GM23338 (cell line): Measurements from ENCODE around the gene TXNL1. TPM values are rescaled to one million over a fixed set of nuclear protein-coding genes. Genes with fewer than 3 reads are reported as not detected.

Experiments
- ATAC-seq: fragments of 200-7000 bp; cut with Tn5 transposase; 3 replicates; pipeline ENCODE4 v1.9.1; 2020
- DNase-seq: peaks from one replicate; pipeline ENCODE4 v3.0.0-alpha.2; 2015; ENCODE audit warnings: low spot score
- H2AFZ ChIP-seq: fragments of 200-600 bp; sonication (generic); 2 replicates; pipeline ENCODE4 v1.8.0; 2016; ENCODE audit warnings: antibody characterized with exemption, mild to moderate bottlenecking, moderate library complexity
- H3F3A ChIP-seq: fragments of 200-600 bp; sonication (generic); replicated peaks from 2 replicates; pipeline ENCODE4 v1.8.0; 2017; ENCODE audit warnings: antibody characterized with exemption, mixed run types, low read depth
- H3K27ac ChIP-seq: fragments of 200-600 bp; sonication (generic); 2 replicates; pipeline ENCODE4 v1.6.1; 2016; ENCODE audit warnings: low read depth
- H3K27me3 ChIP-seq: fragments of 200-600 bp; sonication (generic); 2 replicates; pipeline ENCODE4 v1.8.0; 2016; ENCODE audit warnings: mild to moderate bottlenecking, mixed run types, moderate library complexity; ENCODE audit not compliant: insufficient read depth
- H3K36me3 ChIP-seq: fragments of 200-600 bp; sonication (generic); 2 replicates; pipeline ENCODE4 v1.8.0; 2016; ENCODE audit warnings: mild to moderate bottlenecking; ENCODE audit not compliant: insufficient read depth
- H3K4me1 ChIP-seq: fragments of 200-600 bp; sonication (generic); 2 replicates; pipeline ENCODE4 v1.8.0; 2016; ENCODE audit warnings: mild to moderate bottlenecking, moderate library complexity; ENCODE audit not compliant: insufficient read depth
- H3K4me2 ChIP-seq: fragments of 200-600 bp; sonication (generic); 2 replicates; pipeline ENCODE4 v1.7.1; 2017; ENCODE audit warnings: mixed run types
- H3K4me3 ChIP-seq: fragments of 200-600 bp; sonication (generic); 2 replicates; pipeline ENCODE4 v1.6.1; 2016; ENCODE audit warnings: mixed run types
- H3K79me2 ChIP-seq: fragments of 200-600 bp; sonication (generic); replicated peaks from 2 replicates; pipeline ENCODE4 v1.8.0; 2017; ENCODE audit warnings: mild to moderate bottlenecking; ENCODE audit not compliant: insufficient read depth
- H3K9me2 ChIP-seq: fragments of 200-600 bp; sonication (generic); 2 replicates; pipeline ENCODE4 v1.8.0; 2017; ENCODE audit not compliant: insufficient read depth
- H4K20me1 ChIP-seq: fragments of 200-600 bp; sonication (generic); replicated peaks from 2 replicates; pipeline ENCODE4 v1.8.0; 2017; ENCODE audit warnings: mild to moderate bottlenecking; ENCODE audit not compliant: insufficient read depth
- H3K27ac Mint-ChIP-seq: 2 replicates; pipeline ENCODE4 v1.8.0; 2020; ENCODE audit warnings: inconsistent platforms, mild to moderate bottlenecking, moderate library complexity, mixed read lengths
- H3K27me3 Mint-ChIP-seq: 3 replicates; pipeline ENCODE4 v1.8.0; 2022; ENCODE audit warnings: low read depth, mild to moderate bottlenecking, moderate library complexity, mixed read lengths, inconsistent platforms; ENCODE audit not compliant: insufficient read depth, poor library complexity
- H3K36me3 Mint-ChIP-seq: 3 replicates; pipeline ENCODE4 v1.8.0; 2021; ENCODE audit warnings: low read depth, mild to moderate bottlenecking, inconsistent platforms, moderate library complexity, mixed read lengths
- H3K4me1 Mint-ChIP-seq: 3 replicates; pipeline ENCODE4 v1.8.0; 2020; ENCODE audit warnings: mild to moderate bottlenecking, inconsistent platforms, mixed read lengths
- H3K4me3 Mint-ChIP-seq: 3 replicates; pipeline ENCODE4 v1.8.0; 2021; ENCODE audit warnings: moderate library complexity, mild to moderate bottlenecking, inconsistent platforms, mixed read lengths
- H3K9me3 Mint-ChIP-seq: 3 replicates; pipeline ENCODE4 v1.8.0; 2020; ENCODE audit warnings: moderate library complexity, mild to moderate bottlenecking, inconsistent platforms, mixed read lengths
- CREB1 ChIP-seq: fragments of 250-450 bp; sonication (Bioruptor Pico); IDR thresholded peaks from 2 replicates; pipeline ENCODE4 v1.5.0; 2020; ENCODE audit warnings: low read depth, mild to moderate bottlenecking, moderate library complexity
- EZH2phosphoT487 ChIP-seq: fragments of 200-600 bp; sonication (generic); IDR thresholded peaks from one replicate; pipeline ENCODE4 v1.8.1; 2018; ENCODE audit warnings: antibody characterized with exemption; ENCODE audit not compliant: unreplicated experiment
- JUNB ChIP-seq: IDR thresholded peaks from one replicate; pipeline ENCODE4 v1.6.1; 2016; ENCODE audit warnings: antibody characterized with exemption; ENCODE audit not compliant: unreplicated experiment
- NANOG ChIP-seq: IDR thresholded peaks from 2 replicates; pipeline ENCODE4 v1.6.1; 2016; ENCODE audit warnings: antibody characterized with exemption, borderline replicate concordance
- POLR2AphosphoS5 ChIP-seq: IDR thresholded peaks from 2 replicates; pipeline ENCODE4 v1.6.1; 2016; ENCODE audit warnings: antibody characterized with exemption, low read depth
- STAT1 ChIP-seq: IDR thresholded peaks from one replicate; pipeline ENCODE4 v1.6.1; 2016; ENCODE audit warnings: antibody characterized with exemption; ENCODE audit not compliant: unreplicated experiment
- ZNF114 ChIP-seq: fragments of 250-450 bp; sonication (Bioruptor Pico); IDR thresholded peaks from 2 replicates; pipeline ENCODE4 v1.5.0; 2020; ENCODE audit warnings: mild to moderate bottlenecking, moderate library complexity
- polyA plus RNA-seq: library from polyadenylated mRNA; unstranded; fragments of >200 nt; fragmentation: Nextera tagmentation; extraction: Ambion mirVana; gene quantifications from 2 replicates; pipeline ENCODE4 v1.2.1, GENCODE V29; 2016
- total RNA-seq: library from RNA; depleted of rRNA; stranded (reverse); fragments of >200 nt; shearing (Covaris generic); gene quantifications from 2 replicates; pipeline ENCODE4 v1.2.3, GENCODE V29; 2014
- TF ChIP-seq, protein P1 (sequence below): fragments of 250-450 bp; sonication (Bioruptor Pico); IDR thresholded peaks from 2 replicates; pipeline ENCODE4 v1.5.0; 2020; ENCODE audit warnings: mild to moderate bottlenecking, moderate library complexity
- TF ChIP-seq, protein P2 (sequence below): IDR thresholded peaks from one replicate; pipeline ENCODE4 v1.6.1; 2018; ENCODE audit warnings: antibody characterized with exemption; ENCODE audit not compliant: unreplicated experiment

Gene TXNL1
- total and polyA plus RNA-seq, 2 experiments from 2014 or later: 73.6 to 135 TPM

DNA sequence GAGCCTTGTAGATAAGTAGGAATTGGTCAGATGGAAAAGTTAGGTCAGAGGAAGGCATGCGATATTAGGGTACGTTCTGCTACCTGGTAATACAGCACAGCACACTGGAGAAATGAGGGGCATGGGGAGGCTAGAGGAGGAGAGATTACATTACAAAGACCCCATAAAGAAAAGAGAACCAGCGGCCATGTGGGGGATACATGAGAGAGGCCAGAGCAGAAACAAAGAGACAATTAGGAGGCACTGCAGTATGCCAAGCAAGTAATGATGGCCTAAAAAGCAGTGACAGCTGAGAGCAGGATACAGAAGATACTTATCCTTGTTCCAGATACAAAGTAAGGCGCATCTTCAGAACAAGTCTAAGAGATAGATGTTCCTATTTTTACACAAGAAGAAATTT lies 40.0 kb downstream of the TXNL1 start:
- Mint-ChIP-seq H3K4me3 (no peak overlapping the region), H3K4me1 (peaks cover 22% of the 10 kb centered on the region), H3K27me3 (no peaks in the 10 kb centered on the region), H3K27ac (no peak overlapping the region), H3K36me3 (no peaks in the 10 kb centered on the region), H3K9me3 (no peaks in the 10 kb centered on the region)
- Histone ChIP-seq H3K4me3 (no peak overlapping the region), H3K27ac (no peak overlapping the region), H2AFZ (no peak overlapping the region), H3K4me2 (no peak overlapping the region), H3K36me3 (no peaks in the 10 kb centered on the region), H3K4me1 (peaks cover 5% of the 10 kb centered on the region; the same call in 1 of the 2 replicates), H3K9me2 (no peaks in the 10 kb centered on the region), H3K79me2 (no peaks in the 10 kb centered on the region), H4K20me1 (no peaks in the 10 kb centered on the region), H3K27me3 (no peaks in the 10 kb centered on the region), H3F3A (no peaks in the 10 kb centered on the region)
- DNase-seq (peak; percentile 8), ATAC-seq (peak; percentile 77)
- TF ChIP-seq JUNB (no peak), ZNF114 (CRISPR knock-in tag) (no peak)

DNA sequence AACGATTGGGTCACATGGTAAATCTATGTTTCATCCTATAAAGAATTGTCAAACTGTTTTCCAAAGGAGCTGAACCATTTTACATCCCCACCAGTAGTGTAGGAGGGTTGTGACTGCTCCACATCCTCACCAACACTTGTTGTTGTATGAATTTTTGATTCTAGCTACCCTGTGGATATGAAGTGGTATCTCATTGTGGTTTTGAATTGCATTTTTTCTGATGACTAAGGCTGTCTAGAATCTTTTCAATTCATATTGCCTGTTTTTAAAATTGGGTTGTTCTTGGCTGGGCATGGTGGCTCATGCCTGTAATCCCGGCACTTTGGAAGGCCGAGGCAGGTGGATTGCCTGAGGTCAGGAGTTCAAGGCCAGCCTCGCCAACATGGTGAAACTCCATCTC lies 44.5 kb downstream of the TXNL1 start:
- no peak overlapping the region for H3K4me3 Mint-ChIP-seq
- Histone ChIP-seq H3K9me2 (no peaks in the 10 kb centered on the region), H3K79me2 (no peaks in the 10 kb centered on the region), H2AFZ (no peak overlapping the region), H3K4me2 (no peak overlapping the region), H3K4me3 (no peak overlapping the region), H3K27me3 (no peaks in the 10 kb centered on the region), H3K27ac (no peak overlapping the region), H4K20me1 (no peaks in the 10 kb centered on the region), H3K36me3 (no peaks in the 10 kb centered on the region), H3F3A (no peaks in the 10 kb centered on the region), H3K4me1 (peaks cover 5% of the 10 kb centered on the region; the same call in 1 of the 2 replicates)
- no peaks in the 10 kb centered on the region for H3K9me3 Mint-ChIP-seq
- no peaks in the 10 kb centered on the region for H3K27me3 Mint-ChIP-seq
- H3K27ac Mint-ChIP-seq: no peak overlapping the region
- H3K36me3 Mint-ChIP-seq: no peaks in the 10 kb centered on the region
- H3K4me1 Mint-ChIP-seq: peaks cover 20% of the 10 kb centered on the region
- no peak for TF ChIP-seq EZH2phosphoT487
- no peak for TF ChIP-seq NANOG
- TF ChIP-seq, protein P1, sequence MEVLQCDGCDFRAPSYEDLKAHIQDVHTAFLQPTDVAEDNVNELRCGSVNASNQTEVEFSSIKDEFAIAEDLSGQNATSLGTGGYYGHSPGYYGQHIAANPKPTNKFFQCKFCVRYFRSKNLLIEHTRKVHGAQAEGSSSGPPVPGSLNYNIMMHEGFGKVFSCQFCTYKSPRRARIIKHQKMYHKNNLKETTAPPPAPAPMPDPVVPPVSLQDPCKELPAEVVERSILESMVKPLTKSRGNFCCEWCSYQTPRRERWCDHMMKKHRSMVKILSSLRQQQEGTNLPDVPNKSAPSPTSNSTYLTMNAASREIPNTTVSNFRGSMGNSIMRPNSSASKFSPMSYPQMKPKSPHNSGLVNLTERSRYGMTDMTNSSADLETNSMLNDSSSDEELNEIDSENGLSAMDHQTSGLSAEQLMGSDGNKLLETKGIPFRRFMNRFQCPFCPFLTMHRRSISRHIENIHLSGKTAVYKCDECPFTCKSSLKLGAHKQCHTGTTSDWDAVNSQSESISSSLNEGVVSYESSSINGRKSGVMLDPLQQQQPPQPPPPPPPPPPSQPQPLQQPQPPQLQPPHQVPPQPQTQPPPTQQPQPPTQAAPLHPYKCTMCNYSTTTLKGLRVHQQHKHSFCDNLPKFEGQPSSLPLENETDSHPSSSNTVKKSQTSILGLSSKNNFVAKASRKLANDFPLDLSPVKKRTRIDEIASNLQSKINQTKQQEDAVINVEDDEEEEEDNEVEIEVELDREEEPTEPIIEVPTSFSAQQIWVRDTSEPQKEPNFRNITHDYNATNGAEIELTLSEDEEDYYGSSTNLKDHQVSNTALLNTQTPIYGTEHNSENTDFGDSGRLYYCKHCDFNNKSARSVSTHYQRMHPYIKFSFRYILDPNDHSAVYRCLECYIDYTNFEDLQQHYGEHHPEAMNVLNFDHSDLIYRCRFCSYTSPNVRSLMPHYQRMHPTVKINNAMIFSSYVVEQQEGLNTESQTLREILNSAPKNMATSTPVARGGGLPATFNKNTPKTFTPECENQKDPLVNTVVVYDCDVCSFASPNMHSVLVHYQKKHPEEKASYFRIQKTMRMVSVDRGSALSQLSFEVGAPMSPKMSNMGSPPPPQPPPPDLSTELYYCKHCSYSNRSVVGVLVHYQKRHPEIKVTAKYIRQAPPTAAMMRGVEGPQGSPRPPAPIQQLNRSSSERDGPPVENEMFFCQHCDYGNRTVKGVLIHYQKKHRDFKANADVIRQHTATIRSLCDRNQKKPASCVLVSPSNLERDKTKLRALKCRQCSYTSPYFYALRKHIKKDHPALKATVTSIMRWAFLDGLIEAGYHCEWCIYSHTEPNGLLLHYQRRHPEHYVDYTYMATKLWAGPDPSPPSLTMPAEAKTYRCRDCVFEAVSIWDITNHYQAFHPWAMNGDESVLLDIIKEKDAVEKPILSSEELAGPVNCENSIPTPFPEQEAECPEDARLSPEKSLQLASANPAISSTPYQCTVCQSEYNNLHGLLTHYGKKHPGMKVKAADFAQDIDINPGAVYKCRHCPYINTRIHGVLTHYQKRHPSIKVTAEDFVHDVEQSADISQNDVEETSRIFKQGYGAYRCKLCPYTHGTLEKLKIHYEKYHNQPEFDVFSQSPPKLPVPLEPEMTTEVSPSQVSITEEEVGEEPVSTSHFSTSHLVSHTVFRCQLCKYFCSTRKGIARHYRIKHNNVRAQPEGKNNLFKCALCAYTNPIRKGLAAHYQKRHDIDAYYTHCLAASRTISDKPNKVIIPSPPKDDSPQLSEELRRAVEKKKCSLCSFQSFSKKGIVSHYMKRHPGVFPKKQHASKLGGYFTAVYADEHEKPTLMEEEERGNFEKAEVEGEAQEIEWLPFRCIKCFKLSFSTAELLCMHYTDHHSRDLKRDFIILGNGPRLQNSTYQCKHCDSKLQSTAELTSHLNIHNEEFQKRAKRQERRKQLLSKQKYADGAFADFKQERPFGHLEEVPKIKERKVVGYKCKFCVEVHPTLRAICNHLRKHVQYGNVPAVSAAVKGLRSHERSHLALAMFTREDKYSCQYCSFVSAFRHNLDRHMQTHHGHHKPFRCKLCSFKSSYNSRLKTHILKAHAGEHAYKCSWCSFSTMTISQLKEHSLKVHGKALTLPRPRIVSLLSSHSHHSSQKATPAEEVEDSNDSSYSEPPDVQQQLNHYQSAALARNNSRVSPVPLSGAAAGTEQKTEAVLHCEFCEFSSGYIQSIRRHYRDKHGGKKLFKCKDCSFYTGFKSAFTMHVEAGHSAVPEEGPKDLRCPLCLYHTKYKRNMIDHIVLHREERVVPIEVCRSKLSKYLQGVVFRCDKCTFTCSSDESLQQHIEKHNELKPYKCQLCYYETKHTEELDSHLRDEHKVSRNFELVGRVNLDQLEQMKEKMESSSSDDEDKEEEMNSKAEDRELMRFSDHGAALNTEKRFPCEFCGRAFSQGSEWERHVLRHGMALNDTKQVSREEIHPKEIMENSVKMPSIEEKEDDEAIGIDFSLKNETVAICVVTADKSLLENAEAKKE: no peak
- TF ChIP-seq STAT1: no peak
- TF ChIP-seq, protein P2, sequence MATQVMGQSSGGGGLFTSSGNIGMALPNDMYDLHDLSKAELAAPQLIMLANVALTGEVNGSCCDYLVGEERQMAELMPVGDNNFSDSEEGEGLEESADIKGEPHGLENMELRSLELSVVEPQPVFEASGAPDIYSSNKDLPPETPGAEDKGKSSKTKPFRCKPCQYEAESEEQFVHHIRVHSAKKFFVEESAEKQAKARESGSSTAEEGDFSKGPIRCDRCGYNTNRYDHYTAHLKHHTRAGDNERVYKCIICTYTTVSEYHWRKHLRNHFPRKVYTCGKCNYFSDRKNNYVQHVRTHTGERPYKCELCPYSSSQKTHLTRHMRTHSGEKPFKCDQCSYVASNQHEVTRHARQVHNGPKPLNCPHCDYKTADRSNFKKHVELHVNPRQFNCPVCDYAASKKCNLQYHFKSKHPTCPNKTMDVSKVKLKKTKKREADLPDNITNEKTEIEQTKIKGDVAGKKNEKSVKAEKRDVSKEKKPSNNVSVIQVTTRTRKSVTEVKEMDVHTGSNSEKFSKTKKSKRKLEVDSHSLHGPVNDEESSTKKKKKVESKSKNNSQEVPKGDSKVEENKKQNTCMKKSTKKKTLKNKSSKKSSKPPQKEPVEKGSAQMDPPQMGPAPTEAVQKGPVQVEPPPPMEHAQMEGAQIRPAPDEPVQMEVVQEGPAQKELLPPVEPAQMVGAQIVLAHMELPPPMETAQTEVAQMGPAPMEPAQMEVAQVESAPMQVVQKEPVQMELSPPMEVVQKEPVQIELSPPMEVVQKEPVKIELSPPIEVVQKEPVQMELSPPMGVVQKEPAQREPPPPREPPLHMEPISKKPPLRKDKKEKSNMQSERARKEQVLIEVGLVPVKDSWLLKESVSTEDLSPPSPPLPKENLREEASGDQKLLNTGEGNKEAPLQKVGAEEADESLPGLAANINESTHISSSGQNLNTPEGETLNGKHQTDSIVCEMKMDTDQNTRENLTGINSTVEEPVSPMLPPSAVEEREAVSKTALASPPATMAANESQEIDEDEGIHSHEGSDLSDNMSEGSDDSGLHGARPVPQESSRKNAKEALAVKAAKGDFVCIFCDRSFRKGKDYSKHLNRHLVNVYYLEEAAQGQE: no peak
- TF ChIP-seq POLR2AphosphoS5: no peak
- TF ChIP-seq ZNF114 (CRISPR knock-in tag): no peak
- TF ChIP-seq CREB1 (CRISPR knock-in tag): no peak
- no peak for DNase-seq
- no peak for ATAC-seq
